DOHH2 (cell line): ENCODE data around the gene JARID2.

Source experiments
- H3F3A ChIP-seq: fragments of 200-600 bp; sonication (generic), shearing (Covaris generic); 2 replicates; pipeline ENCODE4 v1.6.0; 2016; ENCODE audit warnings: antibody characterized with exemption, mild to moderate bottlenecking; ENCODE audit not compliant: control insufficient read depth, insufficient read depth
- H3K27ac ChIP-seq: fragments of 200-600 bp; sonication (generic); 2 replicates; pipeline ENCODE4 v1.5.1; 2014; ENCODE audit warnings: low read depth, mild to moderate bottlenecking, low read length, moderate library complexity
- H3K27me3 ChIP-seq: fragments of 200-600 bp; sonication (generic); 2 replicates; pipeline ENCODE4 v1.6.1; 2014; ENCODE audit warnings: mild to moderate bottlenecking, low read length, mixed read lengths; ENCODE audit not compliant: control insufficient read depth
- H3K36me3 ChIP-seq: fragments of 200-600 bp; sonication (generic); 2 replicates; pipeline ENCODE4 v1.6.1; 2014; ENCODE audit warnings: mild to moderate bottlenecking, low read length, moderate library complexity, mixed read lengths; ENCODE audit not compliant: control insufficient read depth
- H3K4me1 ChIP-seq: fragments of 200-600 bp; sonication (generic); 2 replicates; pipeline ENCODE4 v1.6.1; 2014; ENCODE audit warnings: mild to moderate bottlenecking, low read length, mixed read lengths; ENCODE audit not compliant: control insufficient read depth
- H3K4me2 ChIP-seq: fragments of 200-600 bp; sonication (generic); 2 replicates; pipeline ENCODE4 v1.6.0; 2014; ENCODE audit warnings: mild to moderate bottlenecking, low read length, moderate library complexity
- H3K4me3 ChIP-seq: fragments of 200-600 bp; sonication (generic); 2 replicates; pipeline ENCODE4 v1.5.1; 2014; ENCODE audit warnings: mild to moderate bottlenecking, low read length, mixed read lengths
- H3K79me2 ChIP-seq: fragments of 200-600 bp; sonication (generic); 2 replicates; pipeline ENCODE4 v1.6.1; 2014; ENCODE audit warnings: mild to moderate bottlenecking, low read length, mixed read lengths; ENCODE audit not compliant: control insufficient read depth
- H3K9me2 ChIP-seq: fragments of 200-600 bp; sonication (generic); replicated peaks from 2 replicates; pipeline ENCODE4 v1.6.1; 2014; ENCODE audit warnings: mild to moderate bottlenecking, low read length, mixed read lengths; ENCODE audit not compliant: control insufficient read depth
- H3K9me3 ChIP-seq: fragments of 200-600 bp; sonication (generic); 2 replicates; pipeline ENCODE4 v1.6.1; 2014; ENCODE audit warnings: antibody characterized with exemption, low read length, mixed read lengths; ENCODE audit not compliant: control insufficient read depth, insufficient read depth
- H4K20me1 ChIP-seq: fragments of 200-600 bp; sonication (generic); 2 replicates; pipeline ENCODE4 v1.6.0; 2014; ENCODE audit warnings: low read depth, mild to moderate bottlenecking, antibody characterized with exemption, low read length, moderate library complexity; ENCODE audit not compliant: control insufficient read depth, insufficient read depth
- CTCF ChIP-seq: fragments of 200-600 bp; sonication (generic); IDR thresholded peaks from one replicate; pipeline ENCODE4 v1.5.1; 2014; ENCODE audit warnings: antibody characterized with exemption, mild to moderate bottlenecking, low read depth, low read length; ENCODE audit not compliant: poor library complexity, severe bottlenecking
- EZH2phosphoT487 ChIP-seq: fragments of 200-600 bp; sonication (generic); IDR thresholded peaks from 2 replicates; pipeline ENCODE4 v1.6.1; 2017; ENCODE audit warnings: borderline replicate concordance, mild to moderate bottlenecking, antibody characterized with exemption, low read length, moderate library complexity, mixed read lengths

Gene JARID2

GRCh38 chr6:15423286-15423993 lies 177.6 kb downstream of the JARID2 start:
- Histone ChIP-seq H3K27me3 (no peaks in the 10 kb centered on the region), H3K36me3 (no peaks in the 10 kb centered on the region), H3K4me1 (peaks cover 40% of the 10 kb centered on the region), H3K9me2 (no peaks in the 10 kb centered on the region), H3K79me2 (peaks cover 6% of the 10 kb centered on the region; the same call in 1 of the 2 replicates), H3F3A (peaks cover 4% of the 10 kb centered on the region; the same call in 1 of the 2 replicates), H3K27ac (no peak overlapping the region), H3K9me3 (peaks cover 11% of the 10 kb centered on the region; the same call in 1 of the 2 replicates), H3K4me3 (no peak overlapping the region), H4K20me1 (no peaks in the 10 kb centered on the region), H3K4me2 (no peak overlapping the region)
- TF ChIP-seq CTCF = no peak
- TF ChIP-seq EZH2phosphoT487 = no peak

- Histone ChIP-seq H3K79me2 (peaks cover 7% of the 10 kb centered on the region; the same call in 1 of the 2 replicates), H3K9me2 (no peaks in the 10 kb centered on the region), H3K36me3 (no peaks in the 10 kb centered on the region), H3K4me2 (no peak overlapping the region), H3K27me3 (no peaks in the 10 kb centered on the region), H4K20me1 (no peaks in the 10 kb centered on the region), H3K4me3 (no peak overlapping the region), H3F3A (peaks cover 4% of the 10 kb centered on the region; the same call in 1 of the 2 replicates), H3K9me3 (no peaks in the 10 kb centered on the region), H3K4me1 (peaks cover 34% of the 10 kb centered on the region), H3K27ac (no peak overlapping the region)
- no peak for TF ChIP-seq CTCF
- TF ChIP-seq EZH2phosphoT487 = no peak
These were observed 180.1 kb downstream of the JARID2 start for GRCh38 chr6:15425947-15426346.

DNA sequence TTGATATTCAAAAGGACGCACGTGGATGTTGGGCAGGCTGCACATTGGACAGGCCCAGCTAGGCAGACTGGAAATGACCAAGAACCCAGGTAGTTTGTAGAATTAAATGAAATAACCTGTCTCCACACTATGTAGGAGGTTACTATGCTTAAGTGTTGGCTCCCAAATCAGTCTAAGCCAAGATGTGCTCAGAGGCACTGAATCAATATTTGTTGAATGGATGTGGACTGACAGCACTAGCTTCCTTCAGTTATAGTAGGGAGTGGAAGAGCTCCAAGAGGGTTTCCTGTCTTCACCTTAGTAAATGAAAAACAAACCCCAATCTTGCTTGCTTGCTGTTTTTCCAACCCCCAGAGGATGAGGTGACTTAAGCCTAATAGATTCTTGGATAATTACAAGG lies 180.5 kb downstream of the JARID2 start:
- Histone ChIP-seq H3K4me2 (peak overlapping the region; percentile 65), H3K4me1 (peaks cover 31% of the 10 kb centered on the region), H3K9me2 (no peaks in the 10 kb centered on the region), H4K20me1 (no peaks in the 10 kb centered on the region), H3K36me3 (no peaks in the 10 kb centered on the region), H3K27ac (no peak overlapping the region), H3F3A (peaks cover 4% of the 10 kb centered on the region; the same call in 1 of the 2 replicates), H3K9me3 (no peaks in the 10 kb centered on the region), H3K27me3 (no peaks in the 10 kb centered on the region), H3K79me2 (peaks cover 11% of the 10 kb centered on the region; the same call in 1 of the 2 replicates), H3K4me3 (no peak overlapping the region; the same call in 1 of the 2 replicates)
- TF ChIP-seq CTCF (no peak), EZH2phosphoT487 (no peak)
